GM12872 (cell line): ENCODE results near the gene FNTB.
A peak's percentile ranks its signal among the peaks of the same experiment; 100 is the strongest.

Experiments used
- CTCF ChIP-seq: IDR thresholded peaks from 3 replicates; pipeline ENCODE4 v1.5.1; 2011; ENCODE audit warnings: low read depth, mild to moderate bottlenecking, low read length, moderate library complexity; ENCODE audit not compliant: insufficient read depth

Gene FNTB

GRCh38 chr14:64983439-64984310 lies 3.0 kb upstream of the FNTB start:
- peak; percentile 62 for TF ChIP-seq CTCF

DNA sequence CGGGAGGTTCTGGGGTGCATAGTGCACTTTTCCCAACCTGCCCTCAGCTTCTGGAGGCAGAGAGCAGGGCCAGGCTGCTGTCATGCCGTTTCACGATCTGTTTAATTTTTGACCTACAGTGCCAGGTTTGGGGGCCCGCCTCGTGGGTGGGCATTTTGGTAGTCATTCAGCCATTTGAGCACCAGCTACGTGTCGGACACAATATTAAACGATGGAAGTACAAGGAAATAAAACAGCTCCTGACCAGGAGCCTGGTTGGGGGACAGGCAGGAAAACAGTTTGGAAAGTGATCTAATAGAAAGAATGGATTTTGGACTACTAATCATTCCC lies 708 bp downstream of the FNTB start:
- TF ChIP-seq CTCF: no peak

- TF ChIP-seq CTCF: no peak
Measured at GRCh38 chr14:64990296-64990695, 3.6 kb downstream of the FNTB start.

DNA sequence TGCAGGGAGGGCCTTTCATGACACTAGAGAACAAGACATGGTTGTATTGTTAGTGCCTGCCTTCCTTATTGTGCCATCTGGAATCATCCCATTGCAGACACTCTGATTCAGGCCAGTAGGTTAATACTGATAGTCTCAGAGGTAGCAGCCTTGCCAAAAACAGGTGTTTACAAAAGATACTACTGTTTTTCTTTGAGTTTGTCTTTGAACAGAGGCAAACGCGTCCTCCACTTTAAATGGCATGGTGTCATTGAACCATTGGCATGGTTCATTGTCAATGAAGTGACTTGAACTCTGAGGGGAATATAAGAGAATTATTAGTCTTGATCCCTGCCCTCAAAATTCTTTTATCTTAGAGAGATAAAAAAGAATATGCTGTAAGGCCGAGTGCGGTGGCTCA lies 4.2 kb downstream of the FNTB start:
- no peak for TF ChIP-seq CTCF

- no peak for TF ChIP-seq CTCF
Measured at GRCh38 chr14:64992328-64992885, 5.7 kb downstream of the FNTB start.

DNA sequence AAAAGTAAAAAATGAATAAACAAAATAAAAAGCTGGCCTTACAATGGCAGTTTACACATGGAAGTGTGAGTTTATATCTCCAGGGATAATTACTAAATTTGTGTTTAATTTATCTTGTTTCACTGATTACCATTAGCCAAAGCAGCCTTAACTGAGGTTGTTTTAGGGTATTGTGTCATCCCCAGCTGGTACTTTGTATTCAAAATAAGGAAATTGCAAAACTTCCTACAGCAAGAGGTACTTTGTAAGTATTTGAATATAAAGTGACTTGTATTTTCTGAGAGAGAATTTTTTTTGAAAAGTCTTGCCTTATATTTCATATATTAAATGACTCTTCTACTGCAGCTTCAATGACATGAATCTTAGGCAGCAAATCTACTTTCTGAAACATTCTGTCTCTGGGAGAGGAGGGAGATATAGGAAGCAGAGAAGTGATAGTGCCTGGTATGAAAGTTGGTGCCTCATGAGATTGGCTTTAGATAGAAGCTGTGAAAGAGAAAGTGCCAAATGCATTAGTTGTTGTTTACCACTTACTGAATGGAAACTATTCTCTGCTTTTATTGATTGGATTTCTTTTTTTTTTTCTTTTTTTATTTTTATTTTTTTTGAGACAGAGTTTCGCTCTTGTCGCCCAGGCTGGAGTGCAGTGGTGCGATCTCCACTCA lies 6.7 kb downstream of the FNTB start:
- no peak for TF ChIP-seq CTCF

GRCh38 chr14:64994540-64994939 lies 7.8 kb downstream of the FNTB start:
- no peak for TF ChIP-seq CTCF
